ENCODE results near the gene GPAT3.

- TF ChIP-seq CTCF (IDR thresholded peaks at IDR 0.05; ENCODE audit: low read length) = peak; percentile 80
- no peak for TF ChIP-seq EZH2 (IDR thresholded peaks at IDR 0.05; ENCODE audit: borderline replicate concordance, low read length)
Measured at GRCh38 chr4:83644677-83645659, 109.1 kb downstream of the GPAT3 start.
